HepG2 (cell line): ENCODE data around the gene TARBP2. TPM values are rescaled to one million over a fixed set of nuclear protein-coding genes. Genes with fewer than 3 reads are reported as not detected.
A peak's percentile ranks its signal among the peaks of the same experiment; 100 is the strongest.

Experiments
- BRCA1 ChIP-seq: sonication (generic); formaldehyde crosslinking; IDR thresholded peaks from 2 replicates; pipeline ENCODE4 v1.4.0; 2020; ENCODE audit warnings: missing genetic modification reagents
- ELF4 ChIP-seq: sonication (generic); formaldehyde crosslinking; IDR thresholded peaks from 2 replicates; pipeline ENCODE4 v1.5.0; 2020; ENCODE audit warnings: missing genetic modification reagents, mild to moderate bottlenecking, moderate library complexity, borderline replicate concordance
- ERF ChIP-seq: IDR thresholded peaks from 2 replicates; pipeline ENCODE4 v1.6.1; 2018; ENCODE audit warnings: missing biosample characterization, missing genetic modification reagents
- EZH2 ChIP-seq: conservative IDR thresholded peaks from 2 replicates; pipeline ENCODE4 v1.6.1; 2012; ENCODE audit warnings: mild to moderate bottlenecking, low read depth, low read length, moderate library complexity
- HMG20A ChIP-seq: IDR thresholded peaks from 2 replicates; pipeline ENCODE4 v1.6.1; 2016; ENCODE audit warnings: borderline replicate concordance
- HOXA5 ChIP-seq: sonication (generic); formaldehyde crosslinking; IDR thresholded peaks from 2 replicates; pipeline ENCODE4 v1.4.0; 2020; ENCODE audit warnings: missing genetic modification reagents
- IKZF5 ChIP-seq: IDR thresholded peaks from 2 replicates; pipeline ENCODE4 v1.6.1; 2018; ENCODE audit warnings: missing genetic modification reagents, mild to moderate bottlenecking, missing compliant biosample characterization
- ISL2 ChIP-seq: sonication (generic); formaldehyde crosslinking; IDR thresholded peaks from 2 replicates; pipeline ENCODE4 v1.5.0; 2020; ENCODE audit warnings: missing genetic modification reagents
- NFE2L2 ChIP-seq: fragments of 150-350 bp; IDR thresholded peaks from 2 replicates; pipeline ENCODE4 v1.6.1; 2014; ENCODE audit warnings: low read length
- NFKB2 ChIP-seq: sonication (generic); formaldehyde crosslinking; IDR thresholded peaks from 2 replicates; pipeline ENCODE4 v1.4.0; 2020; ENCODE audit warnings: missing genetic modification reagents, borderline replicate concordance
- NONO ChIP-seq, 2 experiments: fragments of 450-650 bp in 1 of 2; sonication (generic) in 1 of 2; formaldehyde crosslinking in 1 of 2; IDR thresholded peaks in 1 of 2; conservative IDR thresholded peaks in 1 of 2; 2 replicates each; pipeline versions ENCODE4 v1.6.1 to v1.8.0; 2017 to 2022; ENCODE audit warnings: mild to moderate bottlenecking in 1 of 2, missing genetic modification reagents in 1 of 2, moderate library complexity in 1 of 2
- RARG ChIP-seq: sonication (generic); formaldehyde crosslinking; IDR thresholded peaks from 2 replicates; pipeline ENCODE4 v1.4.0; 2020; ENCODE audit warnings: low read depth, mild to moderate bottlenecking, missing genetic modification reagents
- SETDB1 ChIP-seq: sonication (generic); formaldehyde crosslinking; IDR thresholded peaks from 2 replicates; pipeline ENCODE4 v1.5.1; 2020; ENCODE audit warnings: missing genetic modification reagents, mild to moderate bottlenecking, borderline replicate concordance
- SIN3A ChIP-seq: IDR thresholded peaks from 2 replicates; pipeline ENCODE4 v1.6.1; 2011; ENCODE audit warnings: low read depth, mild to moderate bottlenecking, control low read depth, low read length, borderline replicate concordance
- SIX4 ChIP-seq: sonication (generic); formaldehyde crosslinking; IDR thresholded peaks from 2 replicates; pipeline ENCODE4 v1.4.0; 2020; ENCODE audit warnings: missing genetic modification reagents
- ZBTB7B ChIP-seq: sonication (generic); formaldehyde crosslinking; IDR thresholded peaks from 2 replicates; pipeline ENCODE4 v1.4.0; 2020; ENCODE audit warnings: missing genetic modification reagents
- ZIK1 ChIP-seq: sonication (generic); formaldehyde crosslinking; IDR thresholded peaks from 2 replicates; pipeline ENCODE4 v1.5.0; 2020; ENCODE audit warnings: mild to moderate bottlenecking, low read depth, missing genetic modification reagents, borderline replicate concordance
- ZMYM3 ChIP-seq: sonication (generic); formaldehyde crosslinking; IDR thresholded peaks from 2 replicates; pipeline ENCODE4 v1.5.1; 2020; ENCODE audit warnings: mild to moderate bottlenecking, missing genetic modification reagents
- ZNF180 ChIP-seq: sonication (generic); formaldehyde crosslinking; IDR thresholded peaks from 2 replicates; pipeline ENCODE4 v1.4.0; 2020; ENCODE audit warnings: low read depth, missing genetic modification reagents, borderline replicate concordance
- ZNF329 ChIP-seq: sonication (generic); formaldehyde crosslinking; IDR thresholded peaks from 2 replicates; pipeline ENCODE4 v1.9.0; 2021; ENCODE audit warnings: low read depth, mild to moderate bottlenecking, missing genetic modification reagents
- ZNF33B ChIP-seq: sonication (generic); formaldehyde crosslinking; IDR thresholded peaks from 2 replicates; pipeline ENCODE4 v1.5.1; 2020; ENCODE audit warnings: mild to moderate bottlenecking, missing genetic modification reagents
- ZNF530 ChIP-seq: sonication (generic); formaldehyde crosslinking; IDR thresholded peaks from 2 replicates; pipeline ENCODE4 v1.5.0; 2020; ENCODE audit warnings: low read depth, mild to moderate bottlenecking, missing genetic modification reagents
- ZNF567 ChIP-seq: sonication (generic); formaldehyde crosslinking; IDR thresholded peaks from 2 replicates; pipeline ENCODE4 v1.8.1; 2023; ENCODE audit warnings: mild to moderate bottlenecking, missing genetic modification reagents, borderline replicate concordance
- ZNF788 ChIP-seq: sonication (generic); formaldehyde crosslinking; IDR thresholded peaks from 2 replicates; pipeline ENCODE4 v1.5.0; 2020; ENCODE audit warnings: mild to moderate bottlenecking, missing genetic modification reagents, borderline replicate concordance
- ZSCAN12 ChIP-seq: sonication (generic); formaldehyde crosslinking; IDR thresholded peaks from 2 replicates; pipeline ENCODE4 v1.9.0; 2021; ENCODE audit warnings: mild to moderate bottlenecking, missing genetic modification reagents
- polyA plus RNA-seq, 8 experiments: library from polyadenylated mRNA; depleted of rRNA in 3 of 8; stranded (reverse) in 7 of 8; unstranded in 1 of 8; fragments of >200 nt; fragmentation: Illumina TruSeq in 4 of 8; extraction: Trizol in 4 of 8; gene quantifications; 2 replicates each; pipeline versions ENCODE4 v1.2.1 to v1.2.3, GENCODE V29; 2011 to 2016; ENCODE audit warnings: low read depth in 4 of 8, missing spikeins in 1 of 8, mixed read lengths in 1 of 8; ENCODE audit not compliant: insufficient read depth in 1 of 8
- total RNA-seq, 5 experiments: library from RNA; depleted of rRNA; stranded (reverse); fragments of >200 nt; fragmentation: Illumina TruSeq; extraction: Trizol; gene quantifications; 2 replicates each; pipeline ENCODE4 v1.2.3, GENCODE V29; 2016; ENCODE audit warnings: low read depth in 1 of 5
- TF ChIP-seq, protein P1 (sequence below): sonication (generic); formaldehyde crosslinking; IDR thresholded peaks from 2 replicates; pipeline ENCODE4 v1.9.0; 2021; ENCODE audit warnings: missing genetic modification reagents, borderline replicate concordance
- TF ChIP-seq, protein P2 (sequence below): IDR thresholded peaks from 2 replicates; pipeline ENCODE4 v1.6.1; 2012; ENCODE audit warnings: inconsistent platforms
- TF ChIP-seq, protein P3 (sequence below): sonication (generic); formaldehyde crosslinking; IDR thresholded peaks from 2 replicates; pipeline ENCODE4 v1.5.1; 2020; ENCODE audit warnings: mild to moderate bottlenecking, missing genetic modification reagents, borderline replicate concordance

The TARBP2 gene
- total and polyA plus RNA-seq, 2 of the 13 experiments (the other 11 are each of a cell fraction or from before 2014, with no cell fraction given) = 47.0 to 55.5 TPM

DNA sequence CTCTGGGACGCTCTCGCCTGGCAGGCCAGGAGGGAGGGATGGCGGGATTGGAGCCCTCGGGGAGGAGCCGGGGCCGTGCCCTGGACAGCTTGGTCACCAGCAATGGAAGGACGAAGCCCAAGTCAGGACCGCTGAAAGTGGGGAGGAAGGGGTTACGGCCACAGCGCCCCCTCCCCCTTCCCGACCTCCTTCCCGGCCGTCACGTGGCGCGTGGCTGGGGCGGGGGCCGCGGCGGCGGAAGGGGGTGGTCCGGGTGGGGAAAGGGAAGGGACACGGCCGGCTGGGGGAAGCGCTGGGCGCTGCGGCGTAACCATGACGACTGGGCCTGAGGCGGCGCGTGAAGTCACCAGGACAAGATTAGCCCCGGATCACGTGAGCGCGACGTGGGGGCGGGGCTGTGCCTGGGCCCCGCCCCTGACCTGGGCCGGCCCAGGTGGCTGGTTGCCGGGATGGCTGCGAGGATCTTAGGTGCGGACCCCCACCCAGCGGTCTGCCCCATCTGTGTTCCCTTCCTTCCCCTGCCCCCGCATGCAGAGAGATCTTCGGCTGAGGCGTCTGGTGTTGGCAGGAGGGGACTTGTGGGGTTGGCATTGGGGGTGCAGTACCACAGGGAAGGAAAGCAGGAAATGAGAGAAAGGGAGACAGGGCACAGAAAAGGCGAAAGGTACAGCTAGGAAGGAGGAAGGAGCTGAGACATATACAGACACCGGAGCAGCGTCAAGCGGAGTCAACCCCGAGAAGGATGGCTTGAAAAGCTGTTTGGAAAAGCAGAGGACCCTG is 8.1 kb upstream of the TARBP2 start (continued):
- TF ChIP-seq SIN3A = peak; percentile 80; the same call in 1 of the 2 replicates
- TF ChIP-seq ZNF33B = no peak
- no peak for TF ChIP-seq NONO (IDR thresholded peaks at IDR 0.05)
- peak; percentile 67; the same call in 1 of the 2 replicates for TF ChIP-seq NONO (CRISPR knock-in tag; conservative IDR thresholded peaks at IDR 0.05)
- no peak for TF ChIP-seq BRCA1 (CRISPR knock-in tag)
- no peak for TF ChIP-seq NFKB2 (CRISPR knock-in tag)
- no peak for TF ChIP-seq SETDB1
- TF ChIP-seq, protein P1, sequence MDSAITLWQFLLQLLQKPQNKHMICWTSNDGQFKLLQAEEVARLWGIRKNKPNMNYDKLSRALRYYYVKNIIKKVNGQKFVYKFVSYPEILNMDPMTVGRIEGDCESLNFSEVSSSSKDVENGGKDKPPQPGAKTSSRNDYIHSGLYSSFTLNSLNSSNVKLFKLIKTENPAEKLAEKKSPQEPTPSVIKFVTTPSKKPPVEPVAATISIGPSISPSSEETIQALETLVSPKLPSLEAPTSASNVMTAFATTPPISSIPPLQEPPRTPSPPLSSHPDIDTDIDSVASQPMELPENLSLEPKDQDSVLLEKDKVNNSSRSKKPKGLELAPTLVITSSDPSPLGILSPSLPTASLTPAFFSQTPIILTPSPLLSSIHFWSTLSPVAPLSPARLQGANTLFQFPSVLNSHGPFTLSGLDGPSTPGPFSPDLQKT (CRISPR knock-in tag) = no peak
- no peak for TF ChIP-seq ZNF567 (CRISPR knock-in tag)
- TF ChIP-seq ZSCAN12 (CRISPR knock-in tag) = no peak
- TF ChIP-seq HMG20A (CRISPR knock-in tag) = no peak
- no peak; the same call in 1 of the 2 replicates for TF ChIP-seq ZNF788
- no peak for TF ChIP-seq RARG
- TF ChIP-seq ZMYM3 (CRISPR knock-in tag) = no peak
- TF ChIP-seq ELF4 = no peak
- TF ChIP-seq, protein P2, sequence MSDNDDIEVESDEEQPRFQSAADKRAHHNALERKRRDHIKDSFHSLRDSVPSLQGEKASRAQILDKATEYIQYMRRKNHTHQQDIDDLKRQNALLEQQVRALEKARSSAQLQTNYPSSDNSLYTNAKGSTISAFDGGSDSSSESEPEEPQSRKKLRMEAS = peak; percentile 48; the same call in 1 of the 2 replicates
- no peak for TF ChIP-seq SIX4 (CRISPR knock-in tag)
- TF ChIP-seq ISL2 (CRISPR knock-in tag) = peak; percentile 61; the same call in 1 of the 2 replicates
- TF ChIP-seq IKZF5 (CRISPR knock-in tag) = peak; percentile 15; the same call in 1 of the 2 replicates
- TF ChIP-seq ZIK1 (CRISPR knock-in tag) = no peak
- TF ChIP-seq, protein P3, sequence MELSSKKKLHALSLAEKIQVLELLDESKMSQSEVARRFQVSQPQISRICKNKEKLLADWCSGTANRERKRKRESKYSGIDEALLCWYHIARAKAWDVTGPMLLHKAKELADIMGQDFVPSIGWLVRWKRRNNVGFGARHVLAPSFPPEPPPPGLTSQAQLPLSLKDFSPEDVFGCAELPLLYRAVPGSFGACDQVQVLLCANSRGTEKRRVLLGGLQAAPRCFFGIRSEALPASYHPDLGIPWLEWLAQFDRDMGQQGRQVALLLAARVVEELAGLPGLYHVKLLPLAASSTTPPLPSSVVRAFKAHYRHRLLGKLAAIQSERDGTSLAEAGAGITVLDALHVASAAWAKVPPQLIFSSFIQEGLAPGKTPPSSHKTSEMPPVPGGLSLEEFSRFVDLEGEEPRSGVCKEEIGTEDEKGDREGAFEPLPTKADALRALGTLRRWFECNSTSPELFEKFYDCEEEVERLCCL (CRISPR knock-in tag) = no peak
- no peak for TF ChIP-seq ZNF530 (CRISPR knock-in tag)
- peak; percentile 62 for TF ChIP-seq HOXA5
- TF ChIP-seq ZNF329 (CRISPR knock-in tag) = 0 out of 2 replicates have a peak, but pooled peaks have one; percentile 34
- no peak for TF ChIP-seq ZNF180 (CRISPR knock-in tag)
- TF ChIP-seq ERF (CRISPR knock-in tag) = no peak
- no peak for TF ChIP-seq EZH2
- no peak for TF ChIP-seq ZBTB7B (CRISPR knock-in tag)
- no peak for TF ChIP-seq NFE2L2
